ENCODE data around the gene ACTN2. TPM values are rescaled to one million over a fixed set of nuclear protein-coding genes. Genes with fewer than 3 reads are reported as not detected.

Gene ACTN2
- total RNA-seq, 1 donor from 2014 or later = 0.52 TPM

DNA sequence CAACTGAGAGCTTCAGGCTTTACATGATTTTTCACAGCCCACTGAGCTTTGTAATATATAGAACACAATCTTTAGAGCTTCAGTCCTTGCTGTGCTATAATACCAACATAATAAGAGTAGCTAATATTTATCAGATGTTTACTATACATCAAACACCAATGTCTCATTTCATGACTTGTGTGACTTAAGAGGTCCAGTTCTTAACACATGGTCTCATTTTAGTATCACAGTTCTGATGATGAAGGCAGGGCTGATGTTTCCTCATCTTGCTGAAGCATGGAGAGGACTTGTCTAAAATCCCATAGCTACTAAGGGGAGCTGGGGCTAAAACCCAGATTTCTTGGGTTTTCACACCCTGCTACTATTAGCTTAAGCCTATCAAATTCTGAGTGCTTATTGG lies 114.3 kb downstream of the ACTN2 start:
- no peaks in the 10 kb centered on the region for H3K36me3 ChIP-seq
- no peaks in the 10 kb centered on the region for H3K9me3 ChIP-seq (ENCODE audit: low read depth)
- H2AFZ ChIP-seq (replicated peaks) = no peak overlapping the region
- Mint-ChIP-seq H3K36me3 (peaks cover 7% of the 10 kb centered on the region), H3K27ac (no peak overlapping the region), H3K9me3 (no peaks in the 10 kb centered on the region), H3K4me3 (no peak overlapping the region), H3K4me1 (peaks cover 15% of the 10 kb centered on the region), H3K27me3 (ENCODE audit: insufficient read depth, low read depth) (no peaks in the 10 kb centered on the region)
- H3K9ac ChIP-seq = no peak overlapping the region
- DNase-seq (ENCODE audit: low spot score) = no peak
- no peaks in the 10 kb centered on the region for H4K20me1 ChIP-seq (ENCODE audit: low read depth)
- peaks cover 60% of the 10 kb centered on the region for H3K79me2 ChIP-seq (ENCODE audit: low read depth)
- TF ChIP-seq EZH2phosphoT487 (IDR thresholded peaks at IDR 0.05) (no peak), EZH2 (IDR thresholded peaks at IDR 0.05) (no peak)
- TF ChIP-seq, protein P1, sequence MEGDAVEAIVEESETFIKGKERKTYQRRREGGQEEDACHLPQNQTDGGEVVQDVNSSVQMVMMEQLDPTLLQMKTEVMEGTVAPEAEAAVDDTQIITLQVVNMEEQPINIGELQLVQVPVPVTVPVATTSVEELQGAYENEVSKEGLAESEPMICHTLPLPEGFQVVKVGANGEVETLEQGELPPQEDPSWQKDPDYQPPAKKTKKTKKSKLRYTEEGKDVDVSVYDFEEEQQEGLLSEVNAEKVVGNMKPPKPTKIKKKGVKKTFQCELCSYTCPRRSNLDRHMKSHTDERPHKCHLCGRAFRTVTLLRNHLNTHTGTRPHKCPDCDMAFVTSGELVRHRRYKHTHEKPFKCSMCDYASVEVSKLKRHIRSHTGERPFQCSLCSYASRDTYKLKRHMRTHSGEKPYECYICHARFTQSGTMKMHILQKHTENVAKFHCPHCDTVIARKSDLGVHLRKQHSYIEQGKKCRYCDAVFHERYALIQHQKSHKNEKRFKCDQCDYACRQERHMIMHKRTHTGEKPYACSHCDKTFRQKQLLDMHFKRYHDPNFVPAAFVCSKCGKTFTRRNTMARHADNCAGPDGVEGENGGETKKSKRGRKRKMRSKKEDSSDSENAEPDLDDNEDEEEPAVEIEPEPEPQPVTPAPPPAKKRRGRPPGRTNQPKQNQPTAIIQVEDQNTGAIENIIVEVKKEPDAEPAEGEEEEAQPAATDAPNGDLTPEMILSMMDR (IDR thresholded peaks at IDR 0.05) = no peak
- H3F3A ChIP-seq (ENCODE audit: low read depth) = no peaks in the 10 kb centered on the region
- H3K27me3 ChIP-seq = no peaks in the 10 kb centered on the region
- peaks cover 5% of the 10 kb centered on the region for H3K4me1 ChIP-seq
- H3K4me2 ChIP-seq = no peak overlapping the region
- no peak overlapping the region for H3K27ac ChIP-seq
- no peak overlapping the region for H3K4me3 ChIP-seq

DNA sequence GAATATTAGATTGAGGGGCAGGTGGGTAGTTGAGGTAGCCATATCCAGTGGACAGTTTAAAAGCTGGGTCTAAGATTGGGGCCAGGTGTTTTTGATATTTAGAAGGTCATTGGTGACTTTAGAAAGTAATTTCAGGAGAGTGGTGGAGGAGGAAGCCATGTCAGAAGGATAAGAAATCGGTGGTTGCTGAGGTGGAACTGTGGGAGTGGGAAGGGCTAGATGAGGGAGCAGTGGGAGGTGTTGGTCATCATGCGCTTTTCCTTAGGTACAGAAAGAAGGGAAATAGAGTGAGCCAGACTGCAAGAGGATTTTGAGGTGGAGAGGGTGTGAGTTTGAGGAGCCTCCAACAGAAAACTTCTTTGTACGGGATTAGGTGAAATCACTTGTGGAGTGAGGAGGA lies 116.0 kb downstream of the ACTN2 start:
- no peak overlapping the region for H3K4me2 ChIP-seq

DNA sequence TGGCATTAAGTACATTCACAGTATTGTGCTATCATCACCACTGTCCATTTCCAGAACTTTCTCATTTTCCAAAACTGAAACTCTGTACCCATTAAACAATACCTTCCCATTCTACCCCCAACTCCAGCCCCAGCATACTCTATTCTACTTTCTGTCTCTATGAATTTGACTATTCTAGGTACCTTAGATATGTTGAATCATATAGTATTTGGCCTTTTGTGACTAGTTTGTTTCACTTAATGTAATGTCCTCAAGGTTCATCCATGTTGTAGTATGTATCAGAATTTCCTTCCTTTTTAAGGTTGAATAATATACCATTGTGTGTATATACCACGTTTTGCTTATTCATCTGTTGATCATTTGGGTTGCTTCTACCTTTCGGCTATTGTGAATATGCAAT lies 120.3 kb downstream of the ACTN2 start:
- Histone ChIP-seq H3K79me2 (ENCODE audit: low read depth) (peaks cover 10% of the 10 kb centered on the region), H3K4me2 (no peak overlapping the region), H3K9me3 (ENCODE audit: low read depth) (no peaks in the 10 kb centered on the region), H3K27ac (no peak overlapping the region), H2AFZ (replicated peaks) (no peak overlapping the region), H3F3A (ENCODE audit: low read depth) (no peaks in the 10 kb centered on the region), H4K20me1 (ENCODE audit: low read depth) (no peaks in the 10 kb centered on the region), H3K27me3 (no peaks in the 10 kb centered on the region), H3K36me3 (no peaks in the 10 kb centered on the region), H3K4me3 (no peak overlapping the region), H3K9ac (no peak overlapping the region), H3K4me1 (no peaks in the 10 kb centered on the region)
- Mint-ChIP-seq H3K9me3 (no peaks in the 10 kb centered on the region), H3K36me3 (peaks cover 25% of the 10 kb centered on the region), H3K27me3 (ENCODE audit: insufficient read depth, low read depth) (no peaks in the 10 kb centered on the region), H3K4me3 (no peak overlapping the region), H3K4me1 (no peaks in the 10 kb centered on the region), H3K27ac (no peak overlapping the region)
- TF ChIP-seq, protein P1 (IDR thresholded peaks at IDR 0.05) = no peak
- no peak for TF ChIP-seq EZH2phosphoT487 (IDR thresholded peaks at IDR 0.05)
- TF ChIP-seq EZH2 (IDR thresholded peaks at IDR 0.05) = no peak
- no peak for DNase-seq (ENCODE audit: low spot score)

More for the DNA sequence above, 116.0 kb downstream of the ACTN2 start:
- Histone ChIP-seq H3K36me3 (no peaks in the 10 kb centered on the region), H3K9ac (no peak overlapping the region), H3K27ac (no peak overlapping the region), H4K20me1 (ENCODE audit: low read depth) (no peaks in the 10 kb centered on the region), H3K4me3 (no peak overlapping the region), H3K27me3 (no peaks in the 10 kb centered on the region), H3F3A (ENCODE audit: low read depth) (no peaks in the 10 kb centered on the region), H3K9me3 (ENCODE audit: low read depth) (no peaks in the 10 kb centered on the region), H3K4me1 (no peaks in the 10 kb centered on the region), H3K79me2 (ENCODE audit: low read depth) (peaks cover 47% of the 10 kb centered on the region), H2AFZ (replicated peaks) (no peak overlapping the region)
- Mint-ChIP-seq H3K4me1 (peaks cover 6% of the 10 kb centered on the region), H3K36me3 (peaks cover 9% of the 10 kb centered on the region), H3K9me3 (no peaks in the 10 kb centered on the region), H3K4me3 (no peak overlapping the region), H3K27me3 (ENCODE audit: insufficient read depth, low read depth) (no peaks in the 10 kb centered on the region), H3K27ac (no peak overlapping the region)
- TF ChIP-seq, protein P1 (IDR thresholded peaks at IDR 0.05) = no peak
- TF ChIP-seq EZH2 (IDR thresholded peaks at IDR 0.05) (no peak), EZH2phosphoT487 (IDR thresholded peaks at IDR 0.05) (no peak)
- DNase-seq (ENCODE audit: low spot score) = no peak

All from neural progenitor cell (in vitro differentiated cells).